SK-N-SH (cell line): ENCODE results near the gene SLCO2A1. TPM values are rescaled to one million over a fixed set of nuclear protein-coding genes. Genes with fewer than 3 reads are reported as not detected.

ENCODE experiments used
- CTCF ChIA-PET: fragments of 300-600, 350-600 bp; formaldehyde crosslinking; extraction: SDS; loops from one replicate; lab custom pipeline; 2021; lab: Yijun Ruan, JAX
- POLR2A ChIA-PET: fragments of 350-600 bp; sonication (Branson Sonifier 250); formaldehyde crosslinking; extraction: SDS; loops from one replicate; lab custom pipeline; 2020; ENCODE audit warnings: antibody characterized with exemption, inconsistent platforms; lab: Yijun Ruan, JAX
- DNase-seq: peaks from one replicate; pipeline ENCODE4 v3.0.0; 2012
- H2AFZ ChIP-seq: fragments of 200-600 bp; sonication (generic); 2 replicates; pipeline ENCODE4 v1.8.1; 2016; ENCODE audit warnings: antibody characterized with exemption, mild to moderate bottlenecking, low read depth
- H3F3A ChIP-seq: fragments of 200-600 bp; sonication (generic); replicated peaks from 2 replicates; pipeline ENCODE3; 2016; ENCODE audit warnings: antibody characterized with exemption, mild to moderate bottlenecking; ENCODE audit not compliant: insufficient read depth
- H3K27ac ChIP-seq, 2 experiments: fragments of 200-500 bp in 1 of 2; fragments of 200-600 bp in 1 of 2; sonication (Bioruptor generic) in 1 of 2; sonication (generic), shearing (Covaris generic) in 1 of 2; 2 replicates each; pipeline versions ENCODE4 v1.5.1 to v1.6.1; 2014 to 2016; ENCODE audit warnings: low read depth in 2 of 2, inconsistent platforms in 1 of 2, low read length in 1 of 2, mild to moderate bottlenecking in 1 of 2, mixed read lengths in 1 of 2
- H3K27me3 ChIP-seq: fragments of 200-600 bp; sonication (generic), shearing (Covaris generic); 2 replicates; pipeline ENCODE4 v1.6.1; 2016; ENCODE audit warnings: mixed run types; ENCODE audit not compliant: insufficient read depth
- H3K36me3 ChIP-seq, 2 experiments: fragments of 200-500 bp in 1 of 2; fragments of 200-600 bp in 1 of 2; sonication (Bioruptor generic) in 1 of 2; sonication (generic) in 1 of 2; replicated peaks in 1 of 2; 2 replicates each; pipeline versions ENCODE3 to v1.5.1; 2014 to 2016; ENCODE audit warnings: low read length in 1 of 2, mild to moderate bottlenecking in 1 of 2; ENCODE audit not compliant: insufficient read depth in 2 of 2, control insufficient read depth in 1 of 2
- H3K4me1 ChIP-seq, 2 experiments: fragments of 200-500 bp in 1 of 2; fragments of 200-600 bp in 1 of 2; sonication (Bioruptor generic) in 1 of 2; sonication (generic), shearing (Covaris generic) in 1 of 2; 2 replicates each; pipeline versions ENCODE4 v1.5.1 to v1.6.1; 2014 to 2016; ENCODE audit warnings: low read depth in 1 of 2, low read length in 1 of 2, mixed run types in 1 of 2; ENCODE audit not compliant: insufficient read depth in 2 of 2, control insufficient read depth in 1 of 2
- H3K4me2 ChIP-seq: fragments of 200-600 bp; sonication (generic), shearing (Covaris generic); 2 replicates; pipeline ENCODE4 v1.6.1; 2017; ENCODE audit warnings: mixed run types
- H3K4me3 ChIP-seq, 2 experiments: fragments of 200-500 bp in 1 of 2; fragments of 200-600 bp in 1 of 2; sonication (Bioruptor generic) in 1 of 2; sonication (generic), shearing (Covaris generic) in 1 of 2; 2 replicates each; pipeline versions ENCODE4 v1.5.1 to v1.8.1; 2014 to 2016; ENCODE audit warnings: low read depth in 2 of 2, inconsistent platforms in 1 of 2, low read length in 1 of 2, mild to moderate bottlenecking in 1 of 2, mixed read lengths in 1 of 2, moderate library complexity in 1 of 2
- H3K79me2 ChIP-seq: fragments of 200-600 bp; sonication (generic); 2 replicates; pipeline ENCODE4 v1.8.1; 2017; ENCODE audit warnings: mild to moderate bottlenecking; ENCODE audit not compliant: insufficient read depth
- H3K9ac ChIP-seq: fragments of 200-600 bp; sonication (generic); 2 replicates; pipeline ENCODE4 v1.6.1; 2017; ENCODE audit warnings: mixed run types
- H3K9me2 ChIP-seq: fragments of 200-600 bp; sonication (generic); 2 replicates; pipeline ENCODE4 v1.6.1; 2017; ENCODE audit warnings: mixed run types
- H3K9me3 ChIP-seq: fragments of 200-600 bp; sonication (generic); 2 replicates; pipeline ENCODE4 v1.6.1; 2017; ENCODE audit warnings: mixed run types, mild to moderate bottlenecking, moderate library complexity
- H4K20me1 ChIP-seq: fragments of 200-600 bp; sonication (generic); 2 replicates; pipeline ENCODE4 v1.6.1; 2017; ENCODE audit warnings: mild to moderate bottlenecking, mixed run types; ENCODE audit not compliant: insufficient read depth
- CHD2 ChIP-seq: fragments of 150-350 bp; IDR thresholded peaks from 2 replicates; pipeline ENCODE4 v1.6.1; 2018; ENCODE audit warnings: low read length; ENCODE audit not compliant: partially characterized antibody
- ELF1 ChIP-seq: IDR thresholded peaks from 2 replicates; pipeline ENCODE4 v1.4.0; 2012
- EP300 ChIP-seq, 2 experiments: IDR thresholded peaks; 2 replicates each; pipeline versions ENCODE4 v1.4.0 to v1.6.1; 2012; ENCODE audit warnings: borderline replicate concordance in 1 of 2, low read depth in 1 of 2, low read length in 1 of 2
- EZH2phosphoT487 ChIP-seq: fragments of 200-600 bp; sonication (generic); IDR thresholded peaks from 2 replicates; pipeline ENCODE4 v1.6.1; 2017; ENCODE audit warnings: low read depth, mixed run types, mild to moderate bottlenecking, antibody characterized with exemption, moderate library complexity, borderline replicate concordance
- FOSL2 ChIP-seq: IDR thresholded peaks from 2 replicates; pipeline ENCODE4 v1.4.0; 2012; ENCODE audit warnings: low read depth, mild to moderate bottlenecking, moderate library complexity, borderline replicate concordance
- GABPA ChIP-seq: IDR thresholded peaks from 2 replicates; pipeline ENCODE4 v1.4.0; 2012; ENCODE audit warnings: low read depth, mild to moderate bottlenecking
- GATA2 ChIP-seq: sonication (generic); formaldehyde crosslinking; IDR thresholded peaks from 2 replicates; pipeline ENCODE4 v1.5.0; 2020; ENCODE audit warnings: mild to moderate bottlenecking, missing genetic modification reagents
- JUND ChIP-seq: IDR thresholded peaks from 2 replicates; pipeline ENCODE4 v1.4.0; 2012
- MEF2A ChIP-seq: IDR thresholded peaks from 2 replicates; pipeline ENCODE4 v1.4.0; 2012; ENCODE audit warnings: low read depth, borderline replicate concordance
- MXI1 ChIP-seq: IDR thresholded peaks from 2 replicates; pipeline ENCODE4 v1.6.1; 2012; ENCODE audit warnings: mild to moderate bottlenecking, low read depth, low read length, improper control_type of control experiment
- NRF1 ChIP-seq: IDR thresholded peaks from 2 replicates; pipeline ENCODE4 v1.6.1; 2012; ENCODE audit warnings: low read depth, mild to moderate bottlenecking, low read length
- POLR2AphosphoS5 ChIP-seq: IDR thresholded peaks from 2 replicates; pipeline ENCODE4 v1.6.1; 2012; ENCODE audit warnings: low read depth, low read length
- RAD21 ChIP-seq: IDR thresholded peaks from 2 replicates; pipeline ENCODE4 v1.6.1; 2012; ENCODE audit warnings: mild to moderate bottlenecking, low read length
- RCOR1 ChIP-seq: fragments of 150-350 bp; IDR thresholded peaks from 2 replicates; pipeline ENCODE4 v1.6.1; 2017; ENCODE audit warnings: antibody characterized with exemption, low read length
- RFX5 ChIP-seq: IDR thresholded peaks from 2 replicates; pipeline ENCODE4 v1.6.1; 2012; ENCODE audit warnings: mild to moderate bottlenecking, improper control_type of control experiment, low read length
- RXRA ChIP-seq: IDR thresholded peaks from 2 replicates; pipeline ENCODE4 v1.4.0; 2012; ENCODE audit warnings: low read depth, mild to moderate bottlenecking, borderline replicate concordance
- SIN3A ChIP-seq: IDR thresholded peaks from 2 replicates; pipeline ENCODE4 v1.6.1; 2012; ENCODE audit warnings: low read depth, mild to moderate bottlenecking, low read length, moderate library complexity, borderline replicate concordance
- TAF1 ChIP-seq: IDR thresholded peaks from 2 replicates; pipeline ENCODE4 v1.6.1; 2012; ENCODE audit warnings: low read depth, mild to moderate bottlenecking, low read length, moderate library complexity, borderline replicate concordance
- TCF12 ChIP-seq: IDR thresholded peaks from 2 replicates; pipeline ENCODE4 v1.4.0; 2012
- YY1 ChIP-seq: IDR thresholded peaks from 2 replicates; pipeline ENCODE4 v1.4.0; 2012; ENCODE audit warnings: low read depth, mild to moderate bottlenecking
- WGBS: methylation state at CpG from one replicate; pipeline ENCODE4 v1.1.6; 2017; ENCODE audit warnings: low lambda C conversion rate; 5-methylcytosine and 5-hydroxymethylcytosine counted together
- polyA plus RNA-seq, 3 experiments: library from polyadenylated mRNA; depleted of rRNA; stranded (reverse); fragments of >200 nt; gene quantifications; 2 replicates each; pipeline ENCODE4 v1.2.3, GENCODE V29; 2012
- TF ChIP-seq, protein P1 (sequence below): IDR thresholded peaks from 2 replicates; pipeline ENCODE4 v1.6.1; 2012; ENCODE audit warnings: mild to moderate bottlenecking, low read depth, low read length, moderate library complexity
- TF ChIP-seq, protein P2 (sequence below): IDR thresholded peaks from 2 replicates; pipeline ENCODE4; 2012
- TF ChIP-seq, protein P3 (sequence below): IDR thresholded peaks from 2 replicates; pipeline ENCODE4 v1.4.0; 2012; ENCODE audit warnings: low read depth, borderline replicate concordance
- TF ChIP-seq, protein P4 (sequence below): IDR thresholded peaks from 2 replicates; pipeline ENCODE4 v1.4.0; 2012; ENCODE audit warnings: low read depth, borderline replicate concordance
- TF ChIP-seq, protein P5 (sequence below): fragments of 150-350 bp; IDR thresholded peaks from 2 replicates; pipeline ENCODE4 v1.6.1; 2017; ENCODE audit warnings: antibody characterized with exemption, low read length, low read depth, borderline replicate concordance
- TF ChIP-seq, protein P6 (sequence below): IDR thresholded peaks from 2 replicates; pipeline ENCODE4 v1.4.0; 2012; ENCODE audit warnings: low read depth

Gene SLCO2A1
- polyA plus RNA-seq, 1 of the 3 experiments (the other 2 are of a cell fraction), result 9.3 TPM

DNA sequence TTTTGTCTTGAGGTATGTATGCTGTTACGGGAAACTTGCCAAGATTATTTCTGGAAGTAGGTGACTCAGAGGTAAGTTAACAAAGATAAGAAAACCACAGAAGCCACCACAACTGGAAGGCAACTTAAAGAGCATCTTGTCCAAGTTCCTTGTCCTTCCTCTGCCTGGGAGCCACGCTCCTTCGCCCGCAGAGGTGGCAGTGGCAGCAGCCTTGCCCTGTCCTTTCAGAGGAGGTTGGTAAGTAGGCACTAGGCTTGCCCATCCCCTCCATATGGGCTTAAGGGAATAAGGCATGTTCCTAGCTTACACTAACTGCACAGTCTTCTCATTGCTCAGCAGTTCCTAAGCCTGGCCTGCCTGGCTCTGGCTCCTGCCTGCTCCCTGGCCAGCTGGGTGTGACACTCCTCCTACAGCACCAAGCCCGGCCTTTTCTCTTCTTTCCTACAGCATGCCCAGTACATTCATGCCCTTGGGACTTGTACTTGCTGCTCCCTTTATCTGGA lies 86.0 kb downstream of the SLCO2A1 start:
- Histone ChIP-seq H3K4me3 (no peak overlapping the region), H3K27me3 (peaks cover 8% of the 10 kb centered on the region; the same call in 1 of the 2 replicates), H3K9me2 (no peaks in the 10 kb centered on the region), H3K79me2 (no peaks in the 10 kb centered on the region), H3F3A (peaks cover 34% of the 10 kb centered on the region), H4K20me1 (peaks cover 4% of the 10 kb centered on the region; the same call in 1 of the 2 replicates), H3K4me1 (peaks cover 26 to 30% of the 10 kb centered on the region in 2 experiments; a peak in 3 of 4 replicates), H3K36me3 (no peaks in the 10 kb centered on the region), H3K9ac (no peak overlapping the region), H3K27ac (peak overlapping the region; percentile 70 to 80), H3K9me3 (no peaks in the 10 kb centered on the region), H3K4me2 (peak overlapping the region; percentile 57), H2AFZ (no peak overlapping the region)
- WGBS, result 11% methylated on average over 5 of the region's 5 CpGs
- ChIA-PET POLR2A (no interaction called here), CTCF (interaction anchor here (1.3 to 1.4 kb wide), 3 partner anchors 13 to 269 kb away, joined by 3 to 6 read pairs (median 4); no protein-coding TSS in a partner anchor)
- DNase-seq, result no peak
- peak; percentile 95 for TF ChIP-seq TCF12
- peak; percentile 25; the same call in 1 of the 2 replicates for TF ChIP-seq ELF1
- TF ChIP-seq EP300 (IDR thresholded peaks at IDR 0.05; ENCODE audit: borderline replicate concordance in 1 of 2, low read depth in 1 of 2, low read length in 1 of 2), result peak in 1 of 2 experiments; percentile 97; a peak in 2 of 4 replicates
- TF ChIP-seq JUND, result peak; percentile 96
- peak; percentile 93 for TF ChIP-seq FOSL2
- TF ChIP-seq YY1, result no peak
- no peak for TF ChIP-seq TAF1
- TF ChIP-seq RCOR1, result no peak
- no peak for TF ChIP-seq EZH2phosphoT487
- TF ChIP-seq MEF2A, result peak; percentile 99
- TF ChIP-seq RAD21, result no peak
- TF ChIP-seq MXI1, result no peak
- no peak for TF ChIP-seq NRF1
- TF ChIP-seq POLR2AphosphoS5, result peak; percentile 80; the same call in 1 of the 2 replicates
- TF ChIP-seq, protein P1, sequence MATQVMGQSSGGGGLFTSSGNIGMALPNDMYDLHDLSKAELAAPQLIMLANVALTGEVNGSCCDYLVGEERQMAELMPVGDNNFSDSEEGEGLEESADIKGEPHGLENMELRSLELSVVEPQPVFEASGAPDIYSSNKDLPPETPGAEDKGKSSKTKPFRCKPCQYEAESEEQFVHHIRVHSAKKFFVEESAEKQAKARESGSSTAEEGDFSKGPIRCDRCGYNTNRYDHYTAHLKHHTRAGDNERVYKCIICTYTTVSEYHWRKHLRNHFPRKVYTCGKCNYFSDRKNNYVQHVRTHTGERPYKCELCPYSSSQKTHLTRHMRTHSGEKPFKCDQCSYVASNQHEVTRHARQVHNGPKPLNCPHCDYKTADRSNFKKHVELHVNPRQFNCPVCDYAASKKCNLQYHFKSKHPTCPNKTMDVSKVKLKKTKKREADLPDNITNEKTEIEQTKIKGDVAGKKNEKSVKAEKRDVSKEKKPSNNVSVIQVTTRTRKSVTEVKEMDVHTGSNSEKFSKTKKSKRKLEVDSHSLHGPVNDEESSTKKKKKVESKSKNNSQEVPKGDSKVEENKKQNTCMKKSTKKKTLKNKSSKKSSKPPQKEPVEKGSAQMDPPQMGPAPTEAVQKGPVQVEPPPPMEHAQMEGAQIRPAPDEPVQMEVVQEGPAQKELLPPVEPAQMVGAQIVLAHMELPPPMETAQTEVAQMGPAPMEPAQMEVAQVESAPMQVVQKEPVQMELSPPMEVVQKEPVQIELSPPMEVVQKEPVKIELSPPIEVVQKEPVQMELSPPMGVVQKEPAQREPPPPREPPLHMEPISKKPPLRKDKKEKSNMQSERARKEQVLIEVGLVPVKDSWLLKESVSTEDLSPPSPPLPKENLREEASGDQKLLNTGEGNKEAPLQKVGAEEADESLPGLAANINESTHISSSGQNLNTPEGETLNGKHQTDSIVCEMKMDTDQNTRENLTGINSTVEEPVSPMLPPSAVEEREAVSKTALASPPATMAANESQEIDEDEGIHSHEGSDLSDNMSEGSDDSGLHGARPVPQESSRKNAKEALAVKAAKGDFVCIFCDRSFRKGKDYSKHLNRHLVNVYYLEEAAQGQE, result peak; percentile 31; the same call in 1 of the 2 replicates
- TF ChIP-seq RFX5, result no peak
- TF ChIP-seq, protein P2, sequence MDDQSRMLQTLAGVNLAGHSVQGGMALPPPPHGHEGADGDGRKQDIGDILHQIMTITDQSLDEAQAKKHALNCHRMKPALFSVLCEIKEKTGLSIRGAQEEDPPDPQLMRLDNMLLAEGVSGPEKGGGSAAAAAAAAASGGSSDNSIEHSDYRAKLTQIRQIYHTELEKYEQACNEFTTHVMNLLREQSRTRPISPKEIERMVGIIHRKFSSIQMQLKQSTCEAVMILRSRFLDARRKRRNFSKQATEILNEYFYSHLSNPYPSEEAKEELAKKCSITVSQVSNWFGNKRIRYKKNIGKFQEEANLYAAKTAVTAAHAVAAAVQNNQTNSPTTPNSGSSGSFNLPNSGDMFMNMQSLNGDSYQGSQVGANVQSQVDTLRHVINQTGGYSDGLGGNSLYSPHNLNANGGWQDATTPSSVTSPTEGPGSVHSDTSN, result peak; percentile 85
- TF ChIP-seq SIN3A, result 0 out of 2 replicates have a peak, but pooled peaks have one; percentile 54
- TF ChIP-seq, protein P3, sequence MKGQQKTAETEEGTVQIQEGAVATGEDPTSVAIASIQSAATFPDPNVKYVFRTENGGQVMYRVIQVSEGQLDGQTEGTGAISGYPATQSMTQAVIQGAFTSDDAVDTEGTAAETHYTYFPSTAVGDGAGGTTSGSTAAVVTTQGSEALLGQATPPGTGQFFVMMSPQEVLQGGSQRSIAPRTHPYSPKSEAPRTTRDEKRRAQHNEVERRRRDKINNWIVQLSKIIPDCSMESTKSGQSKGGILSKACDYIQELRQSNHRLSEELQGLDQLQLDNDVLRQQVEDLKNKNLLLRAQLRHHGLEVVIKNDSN, result no peak
- peak; percentile 97 for TF ChIP-seq RXRA
- TF ChIP-seq, protein P4, sequence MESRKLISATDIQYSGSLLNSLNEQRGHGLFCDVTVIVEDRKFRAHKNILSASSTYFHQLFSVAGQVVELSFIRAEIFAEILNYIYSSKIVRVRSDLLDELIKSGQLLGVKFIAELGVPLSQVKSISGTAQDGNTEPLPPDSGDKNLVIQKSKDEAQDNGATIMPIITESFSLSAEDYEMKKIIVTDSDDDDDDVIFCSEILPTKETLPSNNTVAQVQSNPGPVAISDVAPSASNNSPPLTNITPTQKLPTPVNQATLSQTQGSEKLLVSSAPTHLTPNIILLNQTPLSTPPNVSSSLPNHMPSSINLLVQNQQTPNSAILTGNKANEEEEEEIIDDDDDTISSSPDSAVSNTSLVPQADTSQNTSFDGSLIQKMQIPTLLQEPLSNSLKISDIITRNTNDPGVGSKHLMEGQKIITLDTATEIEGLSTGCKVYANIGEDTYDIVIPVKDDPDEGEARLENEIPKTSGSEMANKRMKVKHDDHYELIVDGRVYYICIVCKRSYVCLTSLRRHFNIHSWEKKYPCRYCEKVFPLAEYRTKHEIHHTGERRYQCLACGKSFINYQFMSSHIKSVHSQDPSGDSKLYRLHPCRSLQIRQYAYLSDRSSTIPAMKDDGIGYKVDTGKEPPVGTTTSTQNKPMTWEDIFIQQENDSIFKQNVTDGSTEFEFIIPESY, result peak; percentile 71; the same call in 1 of the 2 replicates
- no peak for TF ChIP-seq GABPA
- TF ChIP-seq CHD2, result no peak
- TF ChIP-seq, protein P5, sequence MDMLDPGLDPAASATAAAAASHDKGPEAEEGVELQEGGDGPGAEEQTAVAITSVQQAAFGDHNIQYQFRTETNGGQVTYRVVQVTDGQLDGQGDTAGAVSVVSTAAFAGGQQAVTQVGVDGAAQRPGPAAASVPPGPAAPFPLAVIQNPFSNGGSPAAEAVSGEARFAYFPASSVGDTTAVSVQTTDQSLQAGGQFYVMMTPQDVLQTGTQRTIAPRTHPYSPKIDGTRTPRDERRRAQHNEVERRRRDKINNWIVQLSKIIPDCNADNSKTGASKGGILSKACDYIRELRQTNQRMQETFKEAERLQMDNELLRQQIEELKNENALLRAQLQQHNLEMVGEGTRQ, result no peak
- TF ChIP-seq, protein P6, sequence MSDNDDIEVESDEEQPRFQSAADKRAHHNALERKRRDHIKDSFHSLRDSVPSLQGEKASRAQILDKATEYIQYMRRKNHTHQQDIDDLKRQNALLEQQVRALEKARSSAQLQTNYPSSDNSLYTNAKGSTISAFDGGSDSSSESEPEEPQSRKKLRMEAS, result peak; percentile 42; the same call in 1 of the 2 replicates
- TF ChIP-seq GATA2 (CRISPR knock-in tag), result no peak
